Rectal smooth muscle tissue (tissue), 1 donor: ENCODE data around the gene TBXAS1.

Experiments
- H3K27ac ChIP-seq: one replicate; pipeline ENCODE4 v1.7.0; 2013; ENCODE audit warnings: low read depth, low read length, inconsistent platforms
- H3K27me3 ChIP-seq: one replicate; pipeline ENCODE4 v1.7.0; 2013; ENCODE audit warnings: low read length; ENCODE audit not compliant: control insufficient read depth, insufficient read depth
- H3K36me3 ChIP-seq: one replicate; pipeline ENCODE4 v1.7.0; 2013; ENCODE audit warnings: low read length; ENCODE audit not compliant: control insufficient read depth, insufficient read depth
- H3K4me1 ChIP-seq: one replicate; pipeline ENCODE4 v1.7.0; 2013; ENCODE audit warnings: low read length; ENCODE audit not compliant: control insufficient read depth, insufficient read depth
- H3K4me3 ChIP-seq: one replicate; pipeline ENCODE4 v1.7.0; 2013; ENCODE audit warnings: low read length
- H3K9ac ChIP-seq: one replicate; pipeline ENCODE4 v1.7.0; 2013; ENCODE audit warnings: low read length

TBXAS1 gene

DNA sequence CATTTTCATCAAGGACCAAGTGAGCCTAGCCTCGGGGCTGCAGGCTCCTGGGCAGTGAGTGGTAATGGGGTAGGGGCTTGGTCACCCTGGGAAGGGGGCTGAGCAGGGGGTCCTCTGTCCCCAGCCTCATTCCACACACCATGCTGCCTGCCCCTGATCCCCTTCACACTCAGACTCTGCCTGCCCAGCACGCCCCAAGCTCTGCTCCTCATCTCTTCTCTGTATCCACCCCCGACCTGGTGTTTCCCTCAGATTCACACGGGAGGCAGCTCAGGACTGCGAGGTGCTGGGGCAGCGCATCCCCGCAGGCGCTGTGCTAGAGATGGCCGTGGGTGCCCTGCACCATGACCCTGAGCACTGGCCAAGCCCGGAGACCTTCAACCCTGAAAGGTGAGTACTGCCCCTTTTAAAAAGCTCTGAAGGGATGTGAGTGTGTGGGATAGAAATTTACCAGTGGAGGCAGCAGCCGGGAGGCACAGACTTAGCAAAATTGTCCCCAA, 186.5 kb downstream of the TBXAS1 start:
- no peak overlapping the region for H3K4me3 ChIP-seq
- H3K36me3 ChIP-seq = no peaks in the 10 kb centered on the region
- no peaks in the 10 kb centered on the region for H3K27me3 ChIP-seq
- H3K27ac ChIP-seq = no peak overlapping the region
- H3K9ac ChIP-seq = no peak overlapping the region
- H3K4me1 ChIP-seq = no peaks in the 10 kb centered on the region

DNA sequence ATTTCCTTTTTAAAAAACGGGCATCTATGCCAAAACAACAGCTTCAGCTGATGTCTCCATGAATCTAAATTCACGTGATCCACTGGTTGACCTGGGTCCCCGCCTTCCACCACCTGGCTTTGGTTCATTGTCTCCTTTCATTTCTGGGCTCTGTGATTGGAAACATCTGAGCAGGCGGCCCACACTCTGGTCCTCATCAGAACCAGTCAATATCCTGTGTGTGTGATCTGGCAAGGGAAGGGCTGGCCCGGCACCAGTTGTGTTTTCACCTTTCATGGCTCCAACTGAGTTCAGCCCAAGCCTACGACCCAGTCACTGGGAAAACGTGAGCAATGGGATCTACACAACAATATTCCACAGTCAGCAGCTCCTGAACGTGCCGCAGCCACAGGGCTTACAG, 187.5 kb downstream of the TBXAS1 start:
- Histone ChIP-seq H3K4me1 (no peaks in the 10 kb centered on the region), H3K36me3 (no peaks in the 10 kb centered on the region), H3K27ac (no peak overlapping the region), H3K9ac (no peak overlapping the region), H3K27me3 (no peaks in the 10 kb centered on the region), H3K4me3 (no peak overlapping the region)

DNA sequence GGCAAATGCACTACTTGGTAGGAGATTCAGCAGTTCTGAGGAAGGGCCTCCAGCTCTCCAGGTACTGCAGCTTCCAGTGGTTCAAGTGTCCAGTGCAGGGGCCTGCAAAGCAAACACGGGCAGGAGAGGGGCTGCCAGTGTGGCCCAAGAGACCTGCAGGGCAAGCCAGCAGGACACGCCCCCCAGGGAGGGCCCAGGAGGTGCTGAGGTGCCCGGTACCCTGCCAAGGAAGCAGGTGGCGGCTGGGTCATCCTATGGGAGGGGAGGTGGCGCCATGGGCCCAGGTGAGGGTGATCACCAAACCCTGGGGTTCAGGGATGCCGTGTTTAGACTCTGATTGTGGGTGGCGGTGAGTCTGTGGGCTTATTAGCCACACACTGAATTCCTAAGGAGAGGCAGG, 188.0 kb downstream of the TBXAS1 start:
- Histone ChIP-seq H3K4me3 (no peak overlapping the region), H3K9ac (no peak overlapping the region), H3K27ac (no peak overlapping the region), H3K4me1 (no peaks in the 10 kb centered on the region), H3K27me3 (no peaks in the 10 kb centered on the region), H3K36me3 (no peaks in the 10 kb centered on the region)

DNA sequence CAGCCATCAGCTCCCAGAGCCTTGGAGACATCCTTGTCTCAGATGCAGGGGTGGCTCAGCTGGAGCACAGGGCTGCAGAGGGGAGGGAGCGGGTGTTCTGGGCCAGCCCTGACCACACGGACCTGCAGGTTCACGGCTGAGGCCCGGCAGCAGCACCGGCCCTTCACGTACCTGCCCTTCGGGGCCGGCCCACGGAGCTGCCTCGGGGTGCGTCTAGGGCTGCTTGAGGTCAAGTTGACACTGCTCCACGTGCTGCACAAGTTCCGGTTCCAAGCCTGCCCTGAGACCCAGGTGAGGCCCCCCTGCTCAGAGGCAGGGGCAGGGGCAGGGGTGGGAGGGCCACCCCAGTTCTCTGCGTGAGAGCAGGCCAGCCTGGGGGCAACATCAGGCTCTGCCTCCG, 188.5 kb downstream of the TBXAS1 start:
- H3K36me3 ChIP-seq = no peaks in the 10 kb centered on the region
- H3K4me1 ChIP-seq = no peaks in the 10 kb centered on the region
- H3K27ac ChIP-seq = no peak overlapping the region
- H3K9ac ChIP-seq = no peak overlapping the region
- no peaks in the 10 kb centered on the region for H3K27me3 ChIP-seq
- no peak overlapping the region for H3K4me3 ChIP-seq

DNA sequence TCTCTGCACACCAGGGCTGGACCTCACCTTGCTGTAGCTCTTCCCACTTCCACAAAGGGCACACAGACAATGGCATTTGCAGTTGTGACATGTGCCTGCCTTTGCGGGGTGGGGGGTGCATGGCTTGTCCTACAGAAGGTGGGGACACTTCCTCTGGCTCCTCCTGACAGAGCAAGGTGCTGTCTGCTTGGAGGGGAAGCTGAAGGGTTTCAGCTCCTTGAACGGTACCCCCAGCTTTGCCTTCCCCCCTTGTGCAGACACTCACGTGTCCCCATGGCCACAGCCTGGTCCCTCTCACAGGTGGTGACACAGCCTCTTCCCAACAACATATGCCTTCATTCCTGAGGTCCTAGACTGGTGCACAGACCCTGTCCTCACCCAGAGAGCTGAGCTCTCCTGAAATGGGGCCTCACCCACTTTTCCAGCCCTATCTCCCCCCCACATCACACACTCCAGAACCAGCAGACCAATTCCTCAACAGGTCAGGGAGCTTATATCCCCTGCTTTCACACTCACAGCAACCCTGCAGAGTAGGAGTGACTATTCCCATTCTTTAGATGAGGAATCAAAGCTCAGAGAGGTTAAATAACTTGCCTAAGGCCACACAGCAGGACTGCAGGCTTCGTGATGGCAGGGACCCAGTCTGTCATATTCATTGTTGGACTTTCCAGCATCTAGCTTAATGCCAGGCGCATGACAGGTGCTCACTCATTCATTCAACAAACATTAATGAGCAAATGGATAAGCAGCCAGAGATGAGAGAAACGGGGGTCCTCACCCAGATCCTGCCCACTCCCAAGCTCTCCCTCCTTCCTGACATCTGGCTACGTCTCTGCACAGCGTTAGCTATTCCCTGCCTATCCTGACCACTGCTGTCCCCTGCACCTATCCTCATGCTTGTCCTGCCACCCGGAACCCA, 189.3 kb downstream of the TBXAS1 start:
- H3K27me3 ChIP-seq = no peaks in the 10 kb centered on the region

DNA sequence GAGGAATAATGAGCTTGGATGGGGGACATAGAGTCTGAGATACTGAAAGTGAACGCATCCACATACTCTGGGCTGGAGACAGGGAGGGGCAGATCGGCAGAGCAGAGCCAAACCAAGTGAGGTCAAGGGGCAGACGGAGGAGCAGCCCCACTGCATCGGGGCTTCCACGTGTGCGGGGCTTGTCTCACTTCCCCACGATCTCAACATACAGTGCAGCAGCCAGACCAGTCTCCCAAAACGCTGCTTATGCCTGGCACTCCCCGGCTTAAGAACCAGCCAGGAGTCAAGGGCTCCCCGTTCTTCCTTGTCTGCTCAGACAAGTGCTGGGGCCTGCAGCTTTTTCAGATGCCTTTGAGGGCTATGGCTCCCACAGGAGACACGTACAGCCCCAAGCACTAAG, 190.1 kb downstream of the TBXAS1 start:
- Histone ChIP-seq H3K36me3 (peaks cover 7% of the 10 kb centered on the region), H3K27me3 (no peaks in the 10 kb centered on the region), H3K4me3 (no peak overlapping the region), H3K27ac (no peak overlapping the region), H3K4me1 (no peaks in the 10 kb centered on the region), H3K9ac (no peak overlapping the region)

More for the DNA sequence above, 189.3 kb downstream of the TBXAS1 start:
- H3K4me3 ChIP-seq = no peak overlapping the region
- H3K36me3 ChIP-seq = peaks cover 6% of the 10 kb centered on the region
- H3K4me1 ChIP-seq = no peaks in the 10 kb centered on the region
- no peak overlapping the region for H3K27ac ChIP-seq
- H3K9ac ChIP-seq = no peak overlapping the region

DNA sequence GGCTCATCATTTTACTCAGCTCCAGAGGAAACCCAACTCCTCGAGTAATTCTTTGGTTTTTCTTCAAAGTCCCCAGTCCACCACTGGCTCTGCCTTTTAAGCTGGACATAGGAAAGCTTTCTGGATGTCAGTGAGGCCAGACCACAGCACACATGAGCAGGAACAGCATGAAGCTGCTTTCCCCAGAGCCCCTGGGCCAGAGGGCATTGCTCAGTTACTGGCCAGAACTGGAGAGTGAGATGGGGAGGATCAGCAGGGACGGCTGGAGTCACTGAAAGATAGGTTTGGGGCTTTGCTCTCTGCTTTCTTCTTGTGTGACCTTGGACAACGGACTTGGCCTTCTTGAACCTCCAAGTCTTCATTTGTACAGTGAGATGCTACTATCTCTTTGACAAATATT, 190.5 kb downstream of the TBXAS1 start:
- Histone ChIP-seq H3K4me3 (no peak overlapping the region), H3K27me3 (no peaks in the 10 kb centered on the region), H3K4me1 (no peaks in the 10 kb centered on the region), H3K36me3 (peaks cover 7% of the 10 kb centered on the region), H3K27ac (no peak overlapping the region), H3K9ac (no peak overlapping the region)

DNA sequence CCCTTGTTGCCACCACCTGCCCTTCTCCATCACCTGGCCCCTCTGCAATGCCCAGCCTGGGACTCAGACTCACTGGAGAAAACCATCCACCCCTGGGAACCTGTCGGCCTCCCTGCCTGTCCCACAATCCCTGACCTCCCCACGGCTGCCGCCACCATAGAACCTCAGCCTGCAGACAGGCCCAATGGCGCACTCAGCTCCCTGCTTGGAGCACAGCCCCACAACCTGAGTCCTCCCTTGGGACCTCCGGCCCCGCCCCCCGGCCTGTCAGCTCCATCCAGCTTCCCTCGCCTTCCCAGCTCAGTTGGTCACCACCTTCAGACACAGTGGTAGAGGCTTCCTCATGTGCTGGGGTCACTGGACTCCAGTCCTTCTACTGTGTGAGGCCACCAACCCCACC, 192.5 kb downstream of the TBXAS1 start:
- peaks cover 8% of the 10 kb centered on the region for H3K36me3 ChIP-seq
- no peak overlapping the region for H3K27ac ChIP-seq
- no peak overlapping the region for H3K9ac ChIP-seq
- no peaks in the 10 kb centered on the region for H3K4me1 ChIP-seq
- no peak overlapping the region for H3K4me3 ChIP-seq
- no peaks in the 10 kb centered on the region for H3K27me3 ChIP-seq

DNA sequence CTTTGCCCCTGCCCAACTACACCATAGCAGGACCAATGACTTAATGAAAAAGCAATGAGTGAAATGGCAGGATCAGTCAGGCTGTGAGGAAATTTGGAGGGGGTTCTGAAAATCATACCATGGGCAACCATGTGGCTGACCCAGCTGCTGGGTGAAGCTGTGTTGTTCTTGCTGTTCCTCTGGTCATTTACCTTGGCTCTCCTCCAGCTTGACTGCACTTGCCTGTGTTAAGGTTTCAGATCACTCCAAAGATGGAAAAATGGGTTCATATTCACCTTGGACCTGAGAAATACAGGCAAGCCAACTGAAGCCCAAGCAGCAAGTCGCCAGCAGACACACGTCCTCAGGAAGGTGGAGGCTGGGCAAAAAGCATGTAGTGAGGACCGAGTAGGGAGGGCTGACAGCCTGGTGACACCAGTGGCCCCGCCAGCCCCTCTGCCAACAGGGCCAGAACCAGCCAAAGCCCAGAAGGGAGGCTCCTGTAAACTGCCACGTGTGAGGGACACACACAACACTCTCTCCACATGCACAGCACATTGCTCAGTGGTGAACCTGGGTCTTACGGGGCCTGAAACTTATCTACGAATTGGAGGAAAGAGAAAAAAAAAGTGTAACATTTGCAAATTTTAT, 193.6 kb downstream of the TBXAS1 start:
- Histone ChIP-seq H3K9ac (no peak overlapping the region), H3K27ac (no peak overlapping the region), H3K4me3 (no peak overlapping the region), H3K4me1 (no peaks in the 10 kb centered on the region), H3K27me3 (no peaks in the 10 kb centered on the region), H3K36me3 (peaks cover 14% of the 10 kb centered on the region)

DNA sequence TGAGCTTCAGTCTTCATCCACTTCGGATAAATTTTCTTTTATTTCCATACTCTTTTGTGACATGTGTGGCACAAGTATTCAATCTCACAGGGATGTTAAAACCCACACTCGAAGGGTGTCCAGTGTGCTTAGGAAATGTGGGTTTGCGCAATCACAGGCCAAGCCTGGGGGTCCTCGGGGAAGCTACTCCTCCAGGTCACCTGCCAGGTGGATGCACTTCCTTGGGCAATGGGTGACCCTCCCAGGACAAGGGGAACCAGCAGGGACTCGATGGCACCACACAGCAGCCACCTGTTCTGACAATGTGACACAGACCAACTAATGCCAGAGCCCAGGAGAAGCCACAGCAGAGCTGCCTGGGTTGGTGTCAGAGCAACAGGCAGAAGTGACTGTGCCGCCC, 194.7 kb downstream of the TBXAS1 start:
- H3K4me3 ChIP-seq = no peak overlapping the region
- H3K4me1 ChIP-seq = no peaks in the 10 kb centered on the region
- no peak overlapping the region for H3K9ac ChIP-seq
- peaks cover 14% of the 10 kb centered on the region for H3K36me3 ChIP-seq
- H3K27me3 ChIP-seq = no peaks in the 10 kb centered on the region
- H3K27ac ChIP-seq = no peak overlapping the region

DNA sequence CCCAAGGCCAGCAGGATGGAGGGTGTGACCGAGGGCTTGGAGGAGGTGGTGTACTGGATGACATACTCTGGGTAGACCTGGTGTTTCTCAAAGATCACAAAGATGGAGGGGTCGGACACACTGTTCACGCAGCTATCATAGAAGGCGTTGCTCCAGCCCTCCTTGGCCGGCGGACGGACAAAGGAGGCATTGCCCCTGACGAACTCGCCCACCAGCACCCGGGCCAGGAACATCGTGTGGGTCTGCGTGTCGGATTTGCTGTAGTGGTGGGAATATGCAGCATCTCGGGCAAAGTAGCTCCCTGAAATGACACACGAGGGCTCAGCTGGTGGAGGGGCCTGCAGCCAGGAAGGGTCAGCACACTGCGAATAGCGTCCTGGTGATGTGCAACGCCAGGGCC, 195.5 kb downstream of the TBXAS1 start:
- Histone ChIP-seq H3K4me3 (no peak overlapping the region), H3K9ac (no peak overlapping the region), H3K27ac (no peak overlapping the region), H3K4me1 (no peaks in the 10 kb centered on the region), H3K36me3 (peaks cover 14% of the 10 kb centered on the region), H3K27me3 (no peaks in the 10 kb centered on the region)

DNA sequence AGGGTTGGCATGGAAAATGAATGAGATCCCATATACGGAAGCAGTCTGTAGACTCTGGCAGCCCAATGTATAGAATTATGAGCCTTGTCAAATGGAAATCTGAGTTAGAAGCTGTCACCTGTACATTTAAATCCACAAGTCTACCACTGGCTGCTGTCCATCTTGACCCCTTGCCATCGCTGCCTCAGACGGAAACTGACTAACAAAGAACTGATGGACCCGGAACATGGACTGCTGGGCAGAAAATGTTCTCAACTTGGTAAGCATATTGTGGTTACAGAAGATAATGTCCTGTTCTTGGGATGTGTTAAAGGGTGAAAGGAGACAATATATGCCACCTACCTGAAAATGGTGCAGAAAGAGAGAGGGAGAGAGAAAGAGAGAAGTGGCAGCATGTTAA, 196.2 kb downstream of the TBXAS1 start:
- Histone ChIP-seq H3K36me3 (peaks cover 14% of the 10 kb centered on the region), H3K27me3 (no peaks in the 10 kb centered on the region), H3K4me1 (no peaks in the 10 kb centered on the region), H3K27ac (no peak overlapping the region), H3K4me3 (no peak overlapping the region), H3K9ac (no peak overlapping the region)
